Activated CD4-positive, alpha-beta T cell treated with anti-CD3 and anti-CD28 coated beads, Interleukin-2, amount 10 ng/mL, durations not matched to agents 24 days and 14 days (primary cell): ENCODE data around the gene B4GALNT3. TPM values are rescaled to one million over a fixed set of nuclear protein-coding genes. Genes with fewer than 3 reads are reported as not detected.

Experiments used
- DNase-seq: peaks from one replicate; pipeline ENCODE4 v3.0.0; 2022
- H3K27ac Mint-ChIP-seq: one replicate; pipeline ENCODE4 v1.8.0; 2022; ENCODE audit warnings: mild to moderate bottlenecking, mixed read lengths
- H3K27me3 Mint-ChIP-seq: one replicate; pipeline ENCODE4 v1.8.0; 2022; ENCODE audit warnings: mixed read lengths
- H3K36me3 Mint-ChIP-seq: one replicate; pipeline ENCODE4 v1.8.0; 2022; ENCODE audit warnings: low read depth, mild to moderate bottlenecking, mixed read lengths
- H3K4me1 Mint-ChIP-seq: one replicate; pipeline ENCODE4 v1.8.0; 2021; ENCODE audit warnings: mixed read lengths
- H3K4me3 Mint-ChIP-seq: one replicate; pipeline ENCODE4 v1.8.0; 2022; ENCODE audit warnings: mild to moderate bottlenecking, moderate library complexity, mixed read lengths
- H3K9me3 Mint-ChIP-seq: one replicate; pipeline ENCODE4 v1.8.0; 2021; ENCODE audit warnings: mixed read lengths
- intact Hi-C: fragments of 100-400 bp; cut with micrococcal nuclease; formaldehyde crosslinking; loops from one replicate; pipeline ENCODE4 v1.15.1; 2023
- total RNA-seq: library from RNA; stranded (reverse); gene quantifications from 2 replicates; pipeline ENCODE4 v1.2.3, GENCODE V29; 2022

B4GALNT3 gene
- total RNA-seq, 1 donor from 2014 or later, result 6.6 TPM

DNA sequence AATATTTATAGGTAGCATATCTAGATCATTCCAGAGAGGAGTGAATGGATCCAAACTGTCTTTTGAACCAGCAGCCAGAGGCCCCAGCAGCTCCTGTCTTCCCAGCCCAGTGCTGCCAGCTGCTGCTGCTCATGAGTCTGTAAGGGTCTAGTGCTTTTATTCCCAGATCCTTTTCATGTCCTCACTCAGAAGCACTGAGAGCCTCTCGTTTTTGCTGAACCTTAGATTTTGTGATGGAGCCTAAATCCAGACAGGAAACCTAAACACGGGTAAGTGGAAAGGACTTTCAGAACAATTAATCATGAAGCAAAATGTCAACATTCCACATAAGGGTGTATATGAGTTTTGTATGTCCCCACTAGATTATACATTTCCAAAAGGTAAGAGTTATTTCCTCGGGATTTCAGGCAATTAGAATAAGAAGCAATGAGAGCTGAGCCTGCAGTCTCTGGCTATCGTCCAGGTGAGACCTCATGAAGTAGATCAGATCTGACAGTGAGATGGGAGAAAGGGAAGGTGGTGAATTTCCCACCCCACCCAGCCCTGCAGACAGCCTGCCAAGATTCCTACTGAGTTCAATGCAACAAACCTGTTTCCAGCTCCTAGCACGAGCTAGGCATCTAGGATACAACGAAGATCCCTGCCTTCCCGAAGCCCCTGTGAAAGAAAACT, 119.1 kb downstream of the B4GALNT3 start:
- Mint-ChIP-seq H3K27me3 (no peaks in the 10 kb centered on the region), H3K36me3 (peaks cover 4% of the 10 kb centered on the region), H3K9me3 (no peaks in the 10 kb centered on the region), H3K27ac (peak overlapping the region; percentile 9), H3K4me3 (no peak overlapping the region), H3K4me1 (peaks cover 20% of the 10 kb centered on the region)
- intact Hi-C loops, result loop anchor here (10.0 kb wide), 1 partner anchor 516 kb away; no protein-coding TSS in a partner anchor
- no peak for DNase-seq

DNA sequence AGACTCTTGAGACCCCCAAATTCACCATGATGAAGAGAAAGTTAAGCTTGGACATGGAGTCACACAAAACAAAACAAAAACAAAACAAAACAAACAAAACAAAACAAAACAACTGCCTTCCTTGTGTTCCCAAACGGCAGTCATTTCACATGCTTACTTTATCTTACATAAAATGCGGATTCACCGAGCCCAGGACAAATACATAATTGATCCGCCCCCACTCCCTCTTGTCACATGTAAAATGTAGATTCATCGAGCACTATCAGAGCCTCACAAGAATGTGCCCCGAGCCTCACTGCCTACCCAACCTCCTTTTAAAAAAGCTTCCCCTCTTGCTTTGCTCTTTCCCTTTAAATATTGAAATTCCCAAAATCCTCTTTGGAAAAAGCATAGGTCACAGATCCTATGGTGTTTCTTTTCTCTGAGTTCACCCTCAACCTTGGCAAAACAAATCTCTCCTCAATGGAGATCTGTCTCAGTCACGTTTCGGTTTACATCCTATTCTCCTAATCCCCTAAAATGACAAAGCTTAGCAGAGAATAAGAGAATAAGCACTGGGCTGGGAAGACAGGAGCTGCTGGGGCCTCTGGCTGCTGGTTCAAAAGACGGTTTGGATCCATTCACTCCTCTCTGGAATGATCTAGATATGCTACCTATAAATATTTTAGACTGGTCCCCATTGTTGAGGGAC, 119.8 kb downstream of the B4GALNT3 start:
- H3K27me3 Mint-ChIP-seq, result no peaks in the 10 kb centered on the region
- DNase-seq, result no peak
- H3K36me3 Mint-ChIP-seq, result peaks cover 4% of the 10 kb centered on the region
- H3K27ac Mint-ChIP-seq, result peak overlapping the region; percentile 9
- no peaks in the 10 kb centered on the region for H3K9me3 Mint-ChIP-seq
- intact Hi-C loops, result loop anchor here (10.0 kb wide), 1 partner anchor 515 kb away; no protein-coding TSS in a partner anchor
- H3K4me3 Mint-ChIP-seq, result no peak overlapping the region
- peaks cover 18% of the 10 kb centered on the region for H3K4me1 Mint-ChIP-seq

DNA sequence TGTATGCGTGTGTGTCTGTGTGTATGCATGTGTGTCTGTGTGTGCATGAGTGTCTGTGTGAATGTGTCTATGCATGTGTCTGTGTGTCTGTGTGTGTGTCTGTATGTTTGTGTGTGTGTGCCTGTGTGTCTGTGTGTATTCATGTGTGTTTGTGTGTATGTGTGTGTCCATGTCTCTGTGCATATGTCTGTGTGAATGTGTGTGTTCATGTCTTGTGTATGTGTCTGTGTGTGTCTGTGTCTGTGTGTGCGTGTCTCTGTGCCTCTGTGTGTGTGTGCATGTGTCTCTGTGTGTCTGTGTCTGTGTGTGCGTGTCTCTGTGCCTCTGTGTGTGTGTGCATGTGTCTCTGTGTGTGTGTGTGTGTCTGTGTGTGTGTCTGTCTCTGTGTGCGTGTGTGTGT, 121.1 kb downstream of the B4GALNT3 start:
- intact Hi-C loops, result no loop called here
- Mint-ChIP-seq H3K4me3 (no peak overlapping the region), H3K4me1 (peaks cover 8% of the 10 kb centered on the region), H3K27me3 (no peaks in the 10 kb centered on the region), H3K36me3 (no peaks in the 10 kb centered on the region), H3K27ac (no peak overlapping the region), H3K9me3 (no peaks in the 10 kb centered on the region)
- DNase-seq, result no peak

DNA sequence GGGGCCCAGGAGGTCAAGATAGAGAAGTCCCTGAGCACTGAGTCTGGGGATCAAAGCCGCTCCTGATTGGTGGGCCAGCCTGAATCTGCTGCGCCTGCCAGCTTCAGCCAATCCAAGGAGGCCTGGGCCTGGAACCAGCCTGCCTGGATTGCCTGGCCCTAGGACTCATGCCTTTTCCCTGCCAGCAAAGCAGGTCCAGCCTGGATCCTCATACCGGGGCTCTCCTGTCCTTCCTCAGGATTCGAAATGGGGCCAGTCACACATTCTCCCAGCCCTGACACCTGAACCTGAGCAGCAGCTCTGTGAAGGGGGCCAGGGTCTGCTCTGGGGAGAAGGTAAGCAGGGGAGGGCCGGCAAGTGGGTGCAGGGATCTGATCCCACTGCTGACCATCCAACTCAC, 121.6 kb downstream of the B4GALNT3 start:
- Mint-ChIP-seq H3K9me3 (no peaks in the 10 kb centered on the region), H3K4me3 (no peak overlapping the region), H3K36me3 (no peaks in the 10 kb centered on the region), H3K27ac (no peak overlapping the region), H3K4me1 (peaks cover 5% of the 10 kb centered on the region), H3K27me3 (no peaks in the 10 kb centered on the region)
- DNase-seq, result no peak
- intact Hi-C loops, result no loop called here

DNA sequence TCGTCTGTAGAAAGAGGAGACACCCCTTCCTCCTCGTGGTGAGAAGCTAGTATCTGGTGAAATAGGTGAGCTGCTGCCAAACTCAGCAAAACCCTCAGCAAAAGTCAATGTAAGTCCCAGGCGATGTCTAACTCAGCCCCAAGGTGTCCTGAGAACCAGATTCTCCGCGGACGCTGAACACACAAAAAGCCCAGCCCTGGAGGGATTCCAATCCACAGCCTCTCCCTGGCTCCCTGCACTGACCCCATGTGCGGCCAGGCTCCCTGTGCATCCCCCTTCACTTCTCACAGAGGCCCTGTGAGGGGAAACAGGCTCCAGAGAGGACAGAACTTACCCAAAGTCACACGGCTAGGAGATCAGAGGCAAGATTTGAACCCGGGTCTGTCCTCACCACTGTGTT, 122.0 kb downstream of the B4GALNT3 start:
- DNase-seq, result no peak
- H3K27me3 Mint-ChIP-seq, result no peaks in the 10 kb centered on the region
- intact Hi-C loops, result no loop called here
- no peaks in the 10 kb centered on the region for H3K9me3 Mint-ChIP-seq
- H3K27ac Mint-ChIP-seq, result no peak overlapping the region
- no peak overlapping the region for H3K4me3 Mint-ChIP-seq
- H3K4me1 Mint-ChIP-seq, result peaks cover 2% of the 10 kb centered on the region
- H3K36me3 Mint-ChIP-seq, result no peaks in the 10 kb centered on the region

DNA sequence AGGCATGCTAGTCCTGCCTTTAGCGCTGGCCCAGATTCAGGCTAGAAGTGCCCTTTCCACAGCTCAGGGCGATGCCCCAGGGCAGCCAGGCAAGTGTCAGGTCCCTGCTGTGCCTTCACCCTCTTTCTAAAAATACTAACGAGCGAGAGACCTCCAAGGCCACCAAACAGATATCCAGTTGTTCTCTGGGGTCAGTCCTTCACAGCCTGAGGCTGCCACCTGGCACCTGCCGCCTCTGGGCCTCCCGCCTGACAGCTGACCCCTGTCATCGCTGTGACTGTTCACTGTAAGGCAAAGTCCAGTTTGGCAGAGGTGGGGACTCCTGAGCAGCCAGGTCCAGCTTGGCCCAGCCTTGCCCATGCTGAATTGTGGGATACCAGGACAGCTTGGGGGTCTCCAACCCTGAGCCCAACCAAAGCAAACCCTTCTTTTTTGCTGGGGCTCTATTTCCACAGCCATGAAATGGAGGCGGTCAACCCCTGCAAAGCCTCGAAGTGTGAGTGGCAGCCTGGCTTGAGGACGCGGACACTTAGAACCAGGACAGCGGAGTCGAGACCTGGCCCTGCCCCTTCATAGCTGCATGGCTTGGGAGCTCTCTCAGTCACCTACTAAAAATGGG, 123.6 kb downstream of the B4GALNT3 start:
- Mint-ChIP-seq H3K4me3 (no peak overlapping the region), H3K27me3 (no peaks in the 10 kb centered on the region), H3K27ac (no peak overlapping the region), H3K9me3 (peaks cover 4% of the 10 kb centered on the region), H3K4me1 (peaks cover 2% of the 10 kb centered on the region), H3K36me3 (peaks cover 3% of the 10 kb centered on the region)
- DNase-seq, result no peak
- intact Hi-C loops, result no loop called here

DNA sequence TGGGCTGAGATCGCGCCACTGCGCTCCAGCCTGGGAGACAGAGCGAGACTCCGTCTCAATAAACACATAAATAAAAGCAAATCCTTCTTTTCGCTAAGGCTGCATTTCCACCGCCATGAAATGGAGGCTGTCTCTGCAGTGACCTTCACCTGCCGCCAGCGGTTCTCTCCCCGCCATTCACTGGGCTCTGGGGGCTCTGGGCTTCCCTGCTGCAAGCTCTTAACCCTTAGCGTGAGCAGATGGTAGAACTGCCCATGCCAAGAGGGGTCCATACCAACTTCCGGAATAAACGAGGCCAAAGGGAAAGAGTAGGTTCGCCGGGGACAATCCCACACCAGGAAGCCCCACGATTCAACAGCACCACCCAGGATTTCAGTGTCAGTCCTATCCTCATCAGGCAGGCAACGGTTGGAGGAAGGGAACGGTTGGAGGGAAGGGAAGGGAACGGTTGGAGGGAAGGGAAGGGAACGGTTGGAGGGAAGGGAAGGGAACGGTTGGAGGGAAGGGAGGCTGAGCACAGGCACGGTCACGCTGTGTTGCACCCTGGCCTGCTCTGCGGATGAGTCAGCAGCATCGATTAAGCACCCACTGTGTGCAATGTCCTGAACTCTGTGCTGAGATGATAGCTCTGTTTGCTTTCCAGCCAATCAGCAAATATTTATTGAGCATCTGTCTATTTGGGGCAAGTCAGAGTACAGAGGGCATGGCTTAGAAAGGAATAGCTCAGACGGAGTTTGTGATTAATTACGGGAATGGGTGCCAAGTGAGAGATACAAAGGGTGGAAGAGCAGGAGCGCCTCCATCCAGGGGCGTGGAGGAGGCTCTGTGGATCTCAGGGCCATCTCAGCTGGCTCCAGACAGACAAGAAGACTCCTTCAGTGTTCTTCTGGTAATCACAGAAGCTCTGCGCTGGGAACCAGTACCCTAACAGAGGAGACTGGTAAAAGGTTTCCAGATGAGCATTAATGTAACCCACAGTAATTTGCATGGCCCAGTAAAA, 125.6 kb downstream of the B4GALNT3 start:
- intact Hi-C loops, result no loop called here
- Mint-ChIP-seq H3K27ac (no peak overlapping the region), H3K4me1 (peaks cover 2% of the 10 kb centered on the region), H3K9me3 (peaks cover 4% of the 10 kb centered on the region), H3K27me3 (no peaks in the 10 kb centered on the region), H3K4me3 (no peak overlapping the region), H3K36me3 (peaks cover 5% of the 10 kb centered on the region)
- no peak for DNase-seq

DNA sequence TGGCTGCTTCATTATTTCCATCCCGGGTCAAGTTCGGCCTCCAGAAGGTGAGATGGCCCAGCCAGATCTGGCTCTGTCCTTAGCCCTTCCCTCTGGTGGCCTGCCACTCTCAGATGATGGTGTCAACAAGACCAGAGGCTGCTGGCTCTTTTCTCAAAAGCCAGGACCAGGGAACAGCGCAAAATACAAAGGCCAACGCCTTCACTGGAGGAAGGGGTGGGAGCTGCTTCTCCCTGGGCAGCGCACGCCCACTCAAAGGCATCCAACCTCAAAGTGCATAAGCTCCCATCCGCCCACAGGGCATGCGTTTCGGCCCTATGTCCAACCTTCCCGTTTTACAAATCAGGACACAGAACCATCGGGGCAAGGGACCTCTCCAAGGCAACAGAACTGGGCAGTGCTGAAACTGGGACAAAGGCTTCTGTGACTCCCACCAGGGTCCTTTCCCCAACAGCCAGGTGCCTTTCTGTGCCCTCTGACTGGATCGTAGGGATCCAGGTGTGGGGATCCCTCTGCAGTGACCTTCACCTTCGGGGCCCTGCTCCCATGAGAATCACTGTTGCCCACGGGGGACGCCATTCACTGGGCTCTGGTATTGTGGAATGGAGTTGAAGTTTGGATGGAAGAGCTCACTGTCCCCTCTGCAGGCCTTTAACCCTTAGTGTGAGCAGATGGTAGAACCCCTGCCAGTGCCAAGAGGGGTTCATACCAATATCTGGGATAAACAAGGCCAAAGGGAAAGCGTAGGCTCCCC, 126.8 kb downstream of the B4GALNT3 start:
- Mint-ChIP-seq H3K27ac (no peak overlapping the region), H3K4me1 (peaks cover 2% of the 10 kb centered on the region), H3K4me3 (no peak overlapping the region), H3K9me3 (peaks cover 4% of the 10 kb centered on the region), H3K36me3 (peaks cover 5% of the 10 kb centered on the region), H3K27me3 (no peaks in the 10 kb centered on the region)
- DNase-seq, result no peak
- intact Hi-C loops, result no loop called here

DNA sequence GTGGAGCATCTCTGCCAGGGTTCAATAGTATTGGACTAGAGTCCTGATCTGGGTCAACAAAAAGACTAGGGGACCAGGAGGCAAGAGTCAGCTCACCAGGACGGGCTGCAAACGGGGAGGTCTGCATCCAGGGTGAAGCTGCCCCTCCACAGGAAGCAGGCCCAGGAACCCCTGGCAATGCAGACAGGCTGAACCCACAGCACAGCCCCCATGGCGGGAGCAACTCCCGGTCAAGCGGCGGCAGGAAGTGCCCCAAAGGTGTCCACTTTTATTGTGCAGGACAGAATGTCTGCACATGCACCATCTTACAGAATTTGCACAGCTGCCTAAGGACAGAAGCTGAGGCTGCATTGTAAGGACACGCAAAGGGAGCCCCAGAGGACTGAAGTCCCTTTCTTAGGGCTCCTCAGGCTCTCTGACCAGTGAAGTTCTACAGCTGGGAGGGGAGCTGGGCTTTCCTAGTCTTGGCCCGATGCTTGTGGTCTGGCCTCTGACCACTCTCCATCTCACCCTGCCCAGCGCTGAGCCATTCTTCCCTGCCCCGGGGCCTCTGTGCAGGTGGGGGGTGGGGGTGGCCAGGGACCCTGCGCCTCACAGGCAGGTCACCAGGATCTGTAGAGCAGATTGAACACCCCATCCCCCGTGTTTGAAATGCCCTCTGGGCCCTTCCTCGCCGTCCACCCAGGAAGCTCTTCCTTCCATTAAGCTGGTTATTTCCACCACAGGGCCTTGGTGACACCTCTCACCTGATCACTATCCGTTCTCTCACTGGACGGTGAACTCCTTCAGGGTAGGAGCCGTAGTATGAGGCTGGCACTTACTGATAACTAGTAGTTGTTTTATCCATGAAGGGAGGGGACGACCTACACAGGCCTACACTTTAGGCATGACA, 127.6 kb downstream of the B4GALNT3 start:
- intact Hi-C loops, result no loop called here
- DNase-seq, result no peak
- Mint-ChIP-seq H3K27ac (no peak overlapping the region), H3K4me3 (no peak overlapping the region), H3K36me3 (peaks cover 5% of the 10 kb centered on the region), H3K9me3 (peaks cover 4% of the 10 kb centered on the region), H3K27me3 (no peaks in the 10 kb centered on the region), H3K4me1 (peaks cover 2% of the 10 kb centered on the region)

DNA sequence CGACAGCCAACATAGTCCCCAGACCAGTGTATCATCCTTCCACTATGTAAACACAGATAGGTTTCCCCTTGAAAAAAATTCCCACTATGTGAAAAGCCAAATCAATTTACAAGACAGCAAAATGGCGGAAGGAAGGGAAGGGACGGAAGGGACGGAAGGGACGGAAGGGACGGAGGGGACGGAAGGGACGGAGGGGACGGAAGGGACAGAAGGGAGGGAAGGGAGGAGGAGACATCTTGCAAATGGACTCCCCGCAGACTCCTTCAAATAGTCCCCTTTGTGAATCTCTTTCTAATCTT, 128.2 kb downstream of the B4GALNT3 start:
- H3K4me3 Mint-ChIP-seq, result no peak overlapping the region
- no peak for DNase-seq
- H3K4me1 Mint-ChIP-seq, result peaks cover 2% of the 10 kb centered on the region
- peaks cover 5% of the 10 kb centered on the region for H3K36me3 Mint-ChIP-seq
- no peaks in the 10 kb centered on the region for H3K27me3 Mint-ChIP-seq
- peaks cover 4% of the 10 kb centered on the region for H3K9me3 Mint-ChIP-seq
- H3K27ac Mint-ChIP-seq, result no peak overlapping the region
- intact Hi-C loops, result no loop called here

DNA sequence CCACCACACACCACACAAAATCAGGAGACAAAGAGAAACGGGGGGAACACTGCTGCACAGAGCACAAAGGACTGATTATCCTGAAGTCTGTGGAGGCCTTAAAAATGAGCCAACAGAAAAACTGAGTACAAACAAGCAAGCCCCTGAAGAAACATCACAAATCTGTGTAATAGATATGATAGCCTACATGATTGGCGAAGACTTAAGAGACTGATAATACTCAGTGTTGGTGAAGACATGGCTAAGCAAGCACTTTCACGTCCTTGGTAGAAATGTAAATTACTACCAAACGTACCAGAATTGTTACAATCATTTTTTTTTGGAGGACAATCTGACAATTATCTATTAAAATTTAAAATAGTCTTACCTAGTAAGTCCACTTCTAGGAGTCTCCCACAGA, 128.9 kb downstream of the B4GALNT3 start:
- H3K27me3 Mint-ChIP-seq, result no peaks in the 10 kb centered on the region
- no peak overlapping the region for H3K4me3 Mint-ChIP-seq

DNA sequence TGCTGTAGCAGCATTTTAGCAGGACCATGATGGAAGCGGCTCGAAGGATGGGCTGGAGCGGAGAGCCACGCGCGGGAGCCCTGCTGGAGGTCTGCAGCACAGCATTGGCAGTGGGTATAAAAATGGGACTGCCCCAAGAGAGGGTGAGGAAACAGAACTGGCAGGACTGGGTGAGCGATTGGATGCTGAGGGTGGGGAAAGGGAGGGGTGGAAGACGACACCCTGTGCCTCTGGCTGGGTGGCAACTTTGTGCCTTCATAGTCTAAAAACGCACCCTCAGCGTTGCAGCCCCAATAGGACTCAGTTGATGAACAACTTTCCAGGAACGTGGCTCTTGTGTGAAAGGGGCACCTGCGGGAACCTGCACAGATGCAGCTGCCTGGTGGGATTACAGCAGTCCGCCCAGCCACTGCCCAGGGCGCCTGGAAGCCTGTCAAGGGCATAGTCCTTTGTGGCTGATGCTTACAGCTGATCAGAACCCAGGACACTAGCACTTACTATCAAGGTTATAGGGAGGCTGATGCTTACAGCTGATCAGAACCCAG, 130.5 kb downstream of the B4GALNT3 start:
- peaks cover 2% of the 10 kb centered on the region for H3K27me3 Mint-ChIP-seq
- no peak overlapping the region for H3K4me3 Mint-ChIP-seq
- H3K9me3 Mint-ChIP-seq, result peaks cover 4% of the 10 kb centered on the region
- H3K27ac Mint-ChIP-seq, result no peak overlapping the region
- peaks cover 5% of the 10 kb centered on the region for H3K36me3 Mint-ChIP-seq
- H3K4me1 Mint-ChIP-seq, result peaks cover 4% of the 10 kb centered on the region
- no peak for DNase-seq
- intact Hi-C loops, result no loop called here

More for the DNA sequence above, 128.9 kb downstream of the B4GALNT3 start:
- peaks cover 4% of the 10 kb centered on the region for H3K4me1 Mint-ChIP-seq
- peaks cover 4% of the 10 kb centered on the region for H3K9me3 Mint-ChIP-seq
- peaks cover 5% of the 10 kb centered on the region for H3K36me3 Mint-ChIP-seq
- H3K27ac Mint-ChIP-seq, result no peak overlapping the region
- intact Hi-C loops, result no loop called here
- DNase-seq, result no peak
